Measurements from ENCODE around the gene C14orf119.

The C14orf119 gene

DNA sequence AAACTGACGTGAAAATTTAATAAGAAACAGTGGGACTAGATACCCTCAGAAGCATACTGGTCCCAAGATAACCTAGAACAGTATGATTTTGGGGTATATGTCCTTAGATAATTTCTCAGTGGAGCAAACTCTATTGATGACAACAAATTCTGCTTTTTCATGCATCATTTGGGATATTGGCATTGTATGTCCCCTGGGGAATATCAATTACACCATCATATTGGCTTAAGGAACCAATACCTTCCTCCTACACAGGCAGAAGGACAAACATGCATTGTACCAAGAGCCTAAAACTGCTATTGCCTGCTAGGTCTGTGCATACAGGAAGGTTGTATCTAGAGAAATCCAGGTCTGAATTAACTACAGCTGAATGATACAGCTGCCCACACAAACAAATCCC, 20.4 kb upstream of the C14orf119 start:
- POLR2A ChIA-PET (ENCODE audit: low non-redundant PET) = no interaction called here
- no peak overlapping the region for H3K27ac ChIP-seq
- no peak for DNase-seq (ENCODE audit: low spot score)
- TF ChIP-seq, protein P1, sequence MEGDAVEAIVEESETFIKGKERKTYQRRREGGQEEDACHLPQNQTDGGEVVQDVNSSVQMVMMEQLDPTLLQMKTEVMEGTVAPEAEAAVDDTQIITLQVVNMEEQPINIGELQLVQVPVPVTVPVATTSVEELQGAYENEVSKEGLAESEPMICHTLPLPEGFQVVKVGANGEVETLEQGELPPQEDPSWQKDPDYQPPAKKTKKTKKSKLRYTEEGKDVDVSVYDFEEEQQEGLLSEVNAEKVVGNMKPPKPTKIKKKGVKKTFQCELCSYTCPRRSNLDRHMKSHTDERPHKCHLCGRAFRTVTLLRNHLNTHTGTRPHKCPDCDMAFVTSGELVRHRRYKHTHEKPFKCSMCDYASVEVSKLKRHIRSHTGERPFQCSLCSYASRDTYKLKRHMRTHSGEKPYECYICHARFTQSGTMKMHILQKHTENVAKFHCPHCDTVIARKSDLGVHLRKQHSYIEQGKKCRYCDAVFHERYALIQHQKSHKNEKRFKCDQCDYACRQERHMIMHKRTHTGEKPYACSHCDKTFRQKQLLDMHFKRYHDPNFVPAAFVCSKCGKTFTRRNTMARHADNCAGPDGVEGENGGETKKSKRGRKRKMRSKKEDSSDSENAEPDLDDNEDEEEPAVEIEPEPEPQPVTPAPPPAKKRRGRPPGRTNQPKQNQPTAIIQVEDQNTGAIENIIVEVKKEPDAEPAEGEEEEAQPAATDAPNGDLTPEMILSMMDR (conservative IDR thresholded peaks at IDR 0.05; ENCODE audit: low read depth) = no peak
- CTCF ChIA-PET = interaction anchor here (0.6 kb wide), 1 partner anchor 17 kb away, joined by 3 read pairs; no protein-coding TSS in a partner anchor

DNA sequence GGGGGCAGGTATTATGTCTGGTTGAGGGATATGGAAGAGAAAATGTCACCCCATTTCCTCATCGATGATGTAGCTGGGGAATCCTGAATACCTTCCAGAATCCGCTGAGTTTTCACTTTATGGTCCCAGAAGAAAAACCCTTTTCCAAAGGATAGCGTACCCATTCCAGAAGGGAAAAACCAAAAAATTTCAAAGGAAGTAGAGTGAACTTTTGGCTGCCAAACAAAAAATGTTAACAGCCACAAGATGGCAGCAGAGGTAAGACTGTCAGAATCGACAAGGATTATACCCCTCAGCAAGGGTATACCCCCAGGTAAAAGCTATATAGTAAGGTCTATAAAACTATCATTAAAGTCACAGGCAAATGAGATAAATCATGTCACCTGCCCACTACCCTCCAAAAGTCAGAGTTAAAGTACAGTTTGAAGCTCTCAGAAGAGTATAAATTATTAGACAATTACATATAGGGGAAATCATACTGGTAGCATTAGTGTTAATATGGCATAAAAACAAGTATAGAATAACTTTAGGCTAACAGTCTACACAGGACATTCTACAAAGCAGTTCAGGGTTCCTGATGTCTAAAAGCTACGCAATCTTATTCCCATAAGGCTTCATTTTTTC, 18.4 kb upstream of the C14orf119 start:
- ChIA-PET CTCF (interaction anchor here (0.6 to 2.8 kb wide), 18 partner anchors 8 to 214 kb away, joined by 3 to 21 read pairs (median 4); partner anchors contain the start of genes ACIN1 and C14orf119), POLR2A (ENCODE audit: low non-redundant PET) (no interaction called here)
- H3K27ac ChIP-seq = no peak overlapping the region
- DNase-seq (ENCODE audit: low spot score) = no peak
- TF ChIP-seq, protein P1 (conservative IDR thresholded peaks at IDR 0.05; ENCODE audit: low read depth) = peak; percentile 81

DNA sequence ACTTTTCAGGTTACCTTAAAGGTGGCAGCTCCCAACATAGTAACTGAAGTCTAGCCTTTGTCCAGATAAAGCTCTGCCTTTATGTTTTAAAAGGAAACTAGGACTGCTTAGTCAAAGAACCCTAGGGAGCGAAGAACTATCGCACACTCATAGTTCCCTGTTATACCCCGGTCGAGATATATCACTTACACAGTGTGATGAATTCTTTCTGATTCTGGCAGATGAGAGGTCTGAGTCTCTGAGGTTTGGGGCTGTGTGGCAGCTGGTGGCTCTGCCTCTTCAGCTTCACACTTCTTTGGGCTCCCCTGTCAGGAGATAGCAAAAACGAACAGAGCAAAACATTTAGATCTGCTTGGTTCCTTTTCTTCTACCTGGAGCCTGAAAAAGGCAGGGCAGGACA, 17.3 kb upstream of the C14orf119 start:
- ChIA-PET CTCF (interaction anchor here (0.7 to 2.8 kb wide), 6 partner anchors 9 to 109 kb away, joined by 3 to 21 read pairs (median 8); partner anchors contain the start of genes ACIN1 and C14orf119), POLR2A (ENCODE audit: low non-redundant PET) (no interaction called here)
- no peak for DNase-seq (ENCODE audit: low spot score)
- peak overlapping the region; percentile 76 for H3K27ac ChIP-seq
- TF ChIP-seq, protein P1 (conservative IDR thresholded peaks at IDR 0.05; ENCODE audit: low read depth) = no peak

DNA sequence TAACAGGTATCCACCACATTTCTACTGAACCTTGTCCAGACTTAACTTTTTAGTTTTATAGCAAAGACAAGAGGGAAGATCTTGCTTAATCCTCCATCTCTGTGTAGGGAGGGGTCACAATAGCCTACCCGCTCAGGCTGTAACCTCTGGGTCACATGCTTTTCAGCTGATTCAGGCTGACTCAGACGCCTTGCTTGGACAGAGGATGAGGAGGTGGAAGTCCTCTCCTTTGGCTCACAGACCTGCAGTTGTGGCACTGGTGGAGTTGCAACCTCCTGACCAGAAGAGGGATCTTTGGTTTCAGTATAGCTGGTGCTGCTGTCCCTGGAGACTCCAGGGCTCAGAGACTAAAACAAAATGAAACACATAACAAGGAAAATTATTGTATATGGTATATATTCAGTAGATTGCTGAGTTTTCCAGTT, 16.6 kb upstream of the C14orf119 start:
- CTCF ChIA-PET = interaction anchor here (0.7 to 2.8 kb wide), 3 partner anchors 10 to 34 kb away, joined by 3 to 21 read pairs (median 15); no protein-coding TSS in a partner anchor
- POLR2A ChIA-PET (ENCODE audit: low non-redundant PET) = interaction anchor here (0.7 kb wide), 1 partner anchor 16 kb away, joined by 4 read pairs; the partner anchor contains the start of gene ACIN1
- DNase-seq (ENCODE audit: low spot score) = peak; percentile 77
- peak overlapping the region; percentile 76 for H3K27ac ChIP-seq
- TF ChIP-seq, protein P1 (conservative IDR thresholded peaks at IDR 0.05; ENCODE audit: low read depth) = no peak

- TF ChIP-seq, protein P1 (conservative IDR thresholded peaks at IDR 0.05; ENCODE audit: low read depth) = no peak
- POLR2A ChIA-PET (ENCODE audit: low non-redundant PET) = no interaction called here
- H3K27ac ChIP-seq = peak overlapping the region; percentile 68
- CTCF ChIA-PET = interaction anchor here (0.5 to 0.9 kb wide), 3 partner anchors 13 to 1088 kb away, joined by 3 read pairs; no protein-coding TSS in a partner anchor
- no peak for DNase-seq (ENCODE audit: low spot score)
Measured at GRCh38 chr14:23079716-23080115, 15.6 kb upstream of the C14orf119 start.

- DNase-seq (ENCODE audit: low spot score) = no peak
- ChIA-PET CTCF (interaction anchor here (0.5 to 1.2 kb wide), 3 partner anchors 12 to 1087 kb away, joined by 3 to 4 read pairs (median 3); no protein-coding TSS in a partner anchor), POLR2A (ENCODE audit: low non-redundant PET) (no interaction called here)
- TF ChIP-seq, protein P1 (conservative IDR thresholded peaks at IDR 0.05; ENCODE audit: low read depth) = no peak
- H3K27ac ChIP-seq = no peak overlapping the region
Measured at GRCh38 chr14:23080474-23080873, 14.8 kb upstream of the C14orf119 start.
